ENCODE results near the gene CDH11. TPM values are rescaled to one million over a fixed set of nuclear protein-coding genes. Genes with fewer than 3 reads are reported as not detected.

CDH11 gene
- total and polyA plus RNA-seq, 10 donors: 4.3 to 721 (median 305) TPM

DNA sequence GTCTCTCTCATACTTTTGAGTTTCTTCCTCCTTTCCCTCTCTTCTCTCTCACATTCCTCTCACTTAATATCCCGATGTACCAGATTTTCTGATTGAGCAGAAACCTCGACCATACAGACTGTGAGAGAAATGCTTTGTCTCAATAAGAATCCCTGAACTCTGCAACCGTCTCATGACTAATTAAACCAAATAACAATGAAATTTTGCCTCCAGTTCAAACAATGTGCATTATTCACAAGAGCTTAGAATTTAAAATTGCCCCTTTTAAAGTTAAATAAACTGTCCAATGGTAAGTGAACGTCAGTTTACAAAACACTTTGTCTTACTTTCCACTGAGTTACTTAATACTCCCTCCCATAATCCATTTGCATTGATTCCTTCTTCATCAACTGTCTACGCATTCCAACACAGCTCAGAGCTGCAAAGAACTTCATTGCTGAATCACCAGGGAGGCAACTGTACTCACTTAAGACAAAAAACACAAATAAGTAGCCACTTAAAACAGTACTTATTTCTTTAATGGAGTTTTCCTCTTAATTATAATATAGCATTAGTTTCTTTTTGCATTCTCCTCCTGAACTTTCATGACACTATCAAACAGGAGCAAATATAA is 4.9 kb downstream of the CDH11 start:
- Histone ChIP-seq H3K9me3 (no peaks in the 10 kb centered on the region), H3K36me3 (no peaks in the 10 kb centered on the region), H3K27me3 (replicated peaks in 1 of 7) (peaks cover 0 to 34% (median 19%) of the 10 kb centered on the region in 7 donors), H3K4me3 (peak overlapping the region in 2 of 8 donors; percentile 66 to 74), H3K27ac (no peak overlapping the region), H3K4me1 (peaks cover 0 to 70% (median 27%) of the 10 kb centered on the region in 6 donors)
- 45 to 70% (median 65%) methylated on average over 5 of the region's 5 CpGs for WGBS, 5 donors
- no peak for DNase-seq
- intact Hi-C loops (cut with DNase I; ENCODE audit: low total_unique reads): no loop called here
- TF ChIP-seq, protein P1, sequence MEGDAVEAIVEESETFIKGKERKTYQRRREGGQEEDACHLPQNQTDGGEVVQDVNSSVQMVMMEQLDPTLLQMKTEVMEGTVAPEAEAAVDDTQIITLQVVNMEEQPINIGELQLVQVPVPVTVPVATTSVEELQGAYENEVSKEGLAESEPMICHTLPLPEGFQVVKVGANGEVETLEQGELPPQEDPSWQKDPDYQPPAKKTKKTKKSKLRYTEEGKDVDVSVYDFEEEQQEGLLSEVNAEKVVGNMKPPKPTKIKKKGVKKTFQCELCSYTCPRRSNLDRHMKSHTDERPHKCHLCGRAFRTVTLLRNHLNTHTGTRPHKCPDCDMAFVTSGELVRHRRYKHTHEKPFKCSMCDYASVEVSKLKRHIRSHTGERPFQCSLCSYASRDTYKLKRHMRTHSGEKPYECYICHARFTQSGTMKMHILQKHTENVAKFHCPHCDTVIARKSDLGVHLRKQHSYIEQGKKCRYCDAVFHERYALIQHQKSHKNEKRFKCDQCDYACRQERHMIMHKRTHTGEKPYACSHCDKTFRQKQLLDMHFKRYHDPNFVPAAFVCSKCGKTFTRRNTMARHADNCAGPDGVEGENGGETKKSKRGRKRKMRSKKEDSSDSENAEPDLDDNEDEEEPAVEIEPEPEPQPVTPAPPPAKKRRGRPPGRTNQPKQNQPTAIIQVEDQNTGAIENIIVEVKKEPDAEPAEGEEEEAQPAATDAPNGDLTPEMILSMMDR (IDR thresholded peaks at IDR 0.05 in 8 of 11, conservative IDR thresholded peaks at IDR 0.05 in 3 of 11): no peak
- TF ChIP-seq POLR2AphosphoS5 (IDR thresholded peaks at IDR 0.05) (no peak), POLR2A (IDR thresholded peaks at IDR 0.05) (no peak)

DNA sequence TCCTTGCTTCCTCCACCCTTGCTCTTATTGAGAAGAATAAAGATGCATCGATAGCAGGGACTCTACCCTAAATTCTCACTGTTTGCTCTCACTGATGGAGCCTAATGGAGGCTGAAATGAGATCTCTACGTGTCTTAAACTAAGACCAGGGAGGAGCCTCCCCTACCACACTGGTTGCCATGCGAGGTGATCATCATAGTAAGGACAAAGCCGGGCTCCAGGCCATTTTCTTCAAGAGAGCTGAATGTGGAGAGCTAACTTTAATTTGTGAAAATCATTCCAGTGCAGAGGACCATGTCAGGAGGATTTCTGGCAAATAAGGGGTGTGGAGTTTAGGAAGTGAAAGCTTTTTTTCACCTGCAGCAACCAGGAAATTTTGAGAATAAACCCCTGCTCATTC is 5.6 kb downstream of the CDH11 start:
- H3K27ac ChIP-seq: no peak overlapping the region
- 50 to 63% (median 58%) methylated on average over 4 of the region's 4 CpGs for WGBS, 5 donors
- H3K4me3 ChIP-seq: peak overlapping the region in 2 of 8 donors; percentile 66 to 74
- intact Hi-C loops (cut with DNase I; ENCODE audit: low total_unique reads): no loop called here
- H3K4me1 ChIP-seq: peaks cover 0 to 69% (median 28%) of the 10 kb centered on the region in 6 donors
- H3K36me3 ChIP-seq: no peaks in the 10 kb centered on the region
- peaks cover 0 to 27% (median 12%) of the 10 kb centered on the region in 7 donors for H3K27me3 ChIP-seq (replicated peaks in 1 of 7)
- no peak for DNase-seq
- TF ChIP-seq POLR2A (IDR thresholded peaks at IDR 0.05): no peak
- TF ChIP-seq POLR2AphosphoS5 (IDR thresholded peaks at IDR 0.05): no peak
- TF ChIP-seq, protein P1 (IDR thresholded peaks at IDR 0.05 in 8 of 11, conservative IDR thresholded peaks at IDR 0.05 in 3 of 11): no peak
- H3K9me3 ChIP-seq: no peaks in the 10 kb centered on the region

DNA sequence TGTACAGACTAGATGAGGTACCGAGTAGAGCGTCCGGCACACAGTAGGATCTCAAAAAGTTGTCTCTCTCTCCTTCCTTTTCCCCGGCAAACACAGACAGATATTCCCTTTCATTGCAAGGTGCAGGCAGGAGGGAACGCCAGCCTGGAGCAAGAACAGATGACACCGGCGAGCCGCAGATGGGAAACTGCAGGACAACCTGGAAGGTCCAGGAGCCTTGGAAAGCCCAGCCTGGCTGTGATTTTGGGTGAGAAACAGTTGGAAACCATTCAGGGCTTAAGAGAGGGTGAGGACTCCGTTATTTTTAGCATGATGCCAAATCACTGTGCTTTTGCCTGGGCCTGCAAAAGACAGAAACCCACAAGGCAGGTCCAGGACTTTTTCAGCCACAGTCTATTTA is 7.3 kb downstream of the CDH11 start:
- Histone ChIP-seq H3K4me3 (peak overlapping the region in 1 of 8 donors; percentile 7), H3K27ac (no peak overlapping the region), H3K36me3 (no peaks in the 10 kb centered on the region), H3K27me3 (replicated peaks in 1 of 7) (peaks cover 0 to 10% (median 0%) of the 10 kb centered on the region in 7 donors), H3K9me3 (no peaks in the 10 kb centered on the region), H3K4me1 (peaks cover 0 to 73% (median 30%) of the 10 kb centered on the region in 6 donors)
- intact Hi-C loops (cut with DNase I; ENCODE audit: low total_unique reads): no loop called here
- 68 to 84% (median 80%) methylated on average over 9 of the region's 9 CpGs for WGBS, 5 donors
- TF ChIP-seq, protein P1 (IDR thresholded peaks at IDR 0.05 in 8 of 11, conservative IDR thresholded peaks at IDR 0.05 in 3 of 11): no peak
- TF ChIP-seq POLR2A (IDR thresholded peaks at IDR 0.05) (no peak), POLR2AphosphoS5 (IDR thresholded peaks at IDR 0.05) (no peak)
- DNase-seq: no peak

DNA sequence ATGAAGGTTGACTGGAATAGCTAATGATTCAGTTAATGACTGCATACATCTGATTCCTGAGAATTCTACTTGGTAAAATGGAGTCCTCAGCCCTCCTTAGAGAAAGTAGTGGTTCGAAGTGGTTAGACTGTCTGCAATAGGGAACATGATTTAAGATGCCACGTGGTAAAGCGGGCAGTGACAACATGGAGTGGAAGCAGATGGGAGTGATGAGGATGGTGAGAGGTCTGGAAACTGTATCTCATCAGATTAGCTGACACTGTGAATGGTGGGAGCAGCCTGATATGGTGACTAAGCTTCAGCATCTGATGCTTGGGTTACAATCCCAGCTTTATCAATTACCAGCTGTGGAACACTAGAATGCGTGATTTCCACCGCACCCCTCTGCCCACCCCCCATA is 8.4 kb downstream of the CDH11 start:
- no peak for DNase-seq
- Histone ChIP-seq H3K36me3 (no peaks in the 10 kb centered on the region), H3K27ac (no peak overlapping the region), H3K9me3 (no peaks in the 10 kb centered on the region), H3K27me3 (replicated peaks in 1 of 7) (no peaks in the 10 kb centered on the region), H3K4me1 (peaks cover 0 to 67% (median 28%) of the 10 kb centered on the region in 6 donors), H3K4me3 (no peak overlapping the region)
- intact Hi-C loops (cut with DNase I; ENCODE audit: low total_unique reads): no loop called here
- WGBS, 5 donors: 82 to 88% (median 87%) methylated on average over 5 of the region's 5 CpGs
- TF ChIP-seq POLR2AphosphoS5 (IDR thresholded peaks at IDR 0.05) (no peak), POLR2A (IDR thresholded peaks at IDR 0.05) (no peak)
- TF ChIP-seq, protein P1 (IDR thresholded peaks at IDR 0.05 in 8 of 11, conservative IDR thresholded peaks at IDR 0.05 in 3 of 11): no peak

Data from spleen (tissue), 11 donors.